Immature natural killer cell (primary cell): Measurements from ENCODE around the gene GALNT8. TPM values are rescaled to one million over a fixed set of nuclear protein-coding genes. Genes with fewer than 3 reads are reported as not detected.

Experiments used
- DNase-seq, 3 donors: peaks; one replicate each; pipeline ENCODE4 v3.0.0; 2022; ENCODE audit warnings: mixed read lengths in 1 of 3
- H3K27ac Mint-ChIP-seq, 6 donors: one replicate each; pipeline ENCODE4 v1.8.0; 2020; ENCODE audit warnings: mixed read lengths in 6 of 6, mild to moderate bottlenecking in 5 of 6, inconsistent platforms in 4 of 6, moderate library complexity in 3 of 6
- H3K27me3 Mint-ChIP-seq, 3 donors: one replicate each; pipeline ENCODE4 v1.8.0; 2020 to 2021; ENCODE audit warnings: low read depth in 3 of 3, mild to moderate bottlenecking in 3 of 3, mixed read lengths in 3 of 3, moderate library complexity in 3 of 3, inconsistent platforms in 1 of 3
- H3K36me3 Mint-ChIP-seq, 3 donors: one replicate each; pipeline ENCODE4 v1.8.0; 2020; ENCODE audit warnings: mixed read lengths in 3 of 3, inconsistent platforms in 2 of 3, mild to moderate bottlenecking in 2 of 3
- H3K4me1 Mint-ChIP-seq, 2 donors: one replicate each; pipeline ENCODE4 v1.8.0; 2020; ENCODE audit warnings: inconsistent platforms in 2 of 2, mild to moderate bottlenecking in 2 of 2, mixed read lengths in 2 of 2, moderate library complexity in 1 of 2
- H3K4me3 Mint-ChIP-seq, 5 donors: one replicate each; pipeline ENCODE4 v1.8.0; 2020; ENCODE audit warnings: mild to moderate bottlenecking in 5 of 5, mixed read lengths in 5 of 5, inconsistent platforms in 3 of 5, moderate library complexity in 3 of 5
- H3K9me3 Mint-ChIP-seq, 6 donors: one replicate each; pipeline ENCODE4 v1.8.0; 2020; ENCODE audit warnings: mild to moderate bottlenecking in 6 of 6, mixed read lengths in 6 of 6, inconsistent platforms in 4 of 6, moderate library complexity in 3 of 6
- polyA plus RNA-seq, 3 donors: library from polyadenylated mRNA; unstranded; fragments of 300-500 nt; fragmentation: Illumina TruSeq; gene quantifications; one replicate each; pipeline ENCODE4 v1.2.3, GENCODE V29; 2021

Gene GALNT8
- polyA plus RNA-seq, 3 donors from 2014 or later: 0.25 to 0.48 TPM; not detected in 1

DNA sequence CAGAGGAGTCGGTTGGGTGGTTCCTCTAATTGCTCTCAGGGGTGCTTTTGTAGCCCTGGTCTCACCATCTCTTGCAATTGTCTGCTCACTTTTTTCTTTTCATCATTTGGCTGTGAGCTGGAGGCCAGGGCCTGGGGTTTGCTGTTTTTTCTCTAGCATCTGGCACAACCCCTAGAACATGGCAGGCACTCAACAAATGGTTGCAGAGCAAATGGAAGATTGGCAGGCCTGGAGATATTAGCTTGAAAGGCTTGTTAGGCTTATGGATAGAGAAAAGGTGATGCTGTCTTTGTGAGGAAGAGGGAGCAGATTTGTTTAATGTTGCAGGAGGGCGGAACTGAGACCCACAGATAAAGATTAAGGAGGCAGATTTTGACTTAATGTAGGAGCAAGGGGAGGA, 47.0 kb downstream of the GALNT8 start:
- no peak for DNase-seq
- Mint-ChIP-seq H3K27ac (no peak overlapping the region), H3K4me1 (peaks cover 0 to 5% of the 10 kb centered on the region in 2 donors), H3K4me3 (no peak overlapping the region), H3K9me3 (no peaks in the 10 kb centered on the region), H3K36me3 (peaks cover 0 to 9% (median 0%) of the 10 kb centered on the region in 3 donors), H3K27me3 (peaks cover 0 to 2% (median 0%) of the 10 kb centered on the region in 3 donors)

GRCh38 chr12:4768341-4768740, 48.1 kb downstream of the GALNT8 start:
- Mint-ChIP-seq H3K9me3 (no peaks in the 10 kb centered on the region), H3K27me3 (peaks cover 0 to 2% (median 0%) of the 10 kb centered on the region in 3 donors), H3K27ac (no peak overlapping the region), H3K4me3 (no peak overlapping the region), H3K36me3 (peaks cover 0 to 9% (median 0%) of the 10 kb centered on the region in 3 donors), H3K4me1 (no peaks in the 10 kb centered on the region)
- DNase-seq: no peak

GRCh38 chr12:4769073-4769472, 48.9 kb downstream of the GALNT8 start:
- Mint-ChIP-seq H3K27ac (no peak overlapping the region), H3K36me3 (peaks cover 0 to 12% (median 0%) of the 10 kb centered on the region in 3 donors), H3K4me3 (no peak overlapping the region), H3K9me3 (no peaks in the 10 kb centered on the region), H3K4me1 (no peaks in the 10 kb centered on the region), H3K27me3 (peaks cover 0 to 2% (median 0%) of the 10 kb centered on the region in 3 donors)
- DNase-seq: no peak

GRCh38 chr12:4771172-4771959, 51.2 kb downstream of the GALNT8 start:
- peaks cover 2 to 3% (median 2%) of the 10 kb centered on the region in 3 donors for H3K27me3 Mint-ChIP-seq
- H3K4me3 Mint-ChIP-seq: no peak overlapping the region
- DNase-seq: no peak
- H3K4me1 Mint-ChIP-seq: no peaks in the 10 kb centered on the region
- peaks cover 0 to 14% (median 0%) of the 10 kb centered on the region in 3 donors for H3K36me3 Mint-ChIP-seq
- H3K27ac Mint-ChIP-seq: no peak overlapping the region
- H3K9me3 Mint-ChIP-seq: no peaks in the 10 kb centered on the region

DNA sequence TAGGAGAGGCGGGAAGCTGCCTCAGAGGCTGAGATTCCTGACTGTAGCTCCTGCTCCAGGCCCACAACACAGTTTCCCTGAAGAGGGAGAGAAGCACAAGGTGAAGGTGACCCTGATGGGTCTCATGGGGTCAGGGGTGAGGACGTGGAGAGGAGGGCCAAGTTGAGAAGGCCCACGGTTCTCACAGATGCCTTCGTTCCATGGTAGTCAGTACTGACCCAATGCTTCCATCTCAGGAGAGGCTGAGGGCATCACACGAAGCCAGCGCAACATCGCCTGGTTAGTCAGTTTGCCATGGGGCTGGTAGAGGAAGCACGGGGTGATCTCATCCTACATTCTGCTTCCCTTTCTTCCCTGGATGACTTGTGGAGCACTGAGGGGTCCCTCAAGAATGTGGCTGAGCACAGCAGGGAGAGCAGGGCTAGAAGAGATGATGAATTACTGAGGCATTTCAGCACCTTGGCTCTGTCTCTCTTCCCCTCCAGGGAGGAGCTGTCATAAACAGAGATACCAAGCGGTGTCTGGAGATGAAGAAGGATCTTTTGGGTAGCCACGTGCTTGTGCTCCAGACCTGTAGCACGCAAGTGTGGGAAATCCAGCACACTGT, 51.9 kb downstream of the GALNT8 start:
- DNase-seq: no peak
- no peak overlapping the region for H3K27ac Mint-ChIP-seq
- no peaks in the 10 kb centered on the region for H3K9me3 Mint-ChIP-seq
- H3K27me3 Mint-ChIP-seq: peaks cover 2 to 3% (median 2%) of the 10 kb centered on the region in 3 donors
- H3K4me1 Mint-ChIP-seq: no peaks in the 10 kb centered on the region
- H3K36me3 Mint-ChIP-seq: peaks cover 0 to 14% (median 0%) of the 10 kb centered on the region in 3 donors
- H3K4me3 Mint-ChIP-seq: no peak overlapping the region

- Mint-ChIP-seq H3K27ac (no peak overlapping the region), H3K9me3 (no peaks in the 10 kb centered on the region), H3K27me3 (peaks cover 2 to 7% (median 5%) of the 10 kb centered on the region in 3 donors), H3K36me3 (peaks cover 0 to 6% (median 0%) of the 10 kb centered on the region in 3 donors), H3K4me3 (no peak overlapping the region), H3K4me1 (no peaks in the 10 kb centered on the region)
- no peak for DNase-seq
Observed at GRCh38 chr12:4775936-4776335, 55.7 kb downstream of the GALNT8 start.

- Mint-ChIP-seq H3K36me3 (peaks cover 0 to 2% (median 0%) of the 10 kb centered on the region in 3 donors), H3K9me3 (peaks cover 0 to 11% (median 1%) of the 10 kb centered on the region in 6 donors), H3K27ac (no peak overlapping the region), H3K27me3 (peaks cover 5 to 10% (median 5%) of the 10 kb centered on the region in 3 donors), H3K4me3 (no peak overlapping the region), H3K4me1 (no peaks in the 10 kb centered on the region)
- no peak for DNase-seq
Observed at GRCh38 chr12:4779749-4780148, 59.5 kb downstream of the GALNT8 start.

DNA sequence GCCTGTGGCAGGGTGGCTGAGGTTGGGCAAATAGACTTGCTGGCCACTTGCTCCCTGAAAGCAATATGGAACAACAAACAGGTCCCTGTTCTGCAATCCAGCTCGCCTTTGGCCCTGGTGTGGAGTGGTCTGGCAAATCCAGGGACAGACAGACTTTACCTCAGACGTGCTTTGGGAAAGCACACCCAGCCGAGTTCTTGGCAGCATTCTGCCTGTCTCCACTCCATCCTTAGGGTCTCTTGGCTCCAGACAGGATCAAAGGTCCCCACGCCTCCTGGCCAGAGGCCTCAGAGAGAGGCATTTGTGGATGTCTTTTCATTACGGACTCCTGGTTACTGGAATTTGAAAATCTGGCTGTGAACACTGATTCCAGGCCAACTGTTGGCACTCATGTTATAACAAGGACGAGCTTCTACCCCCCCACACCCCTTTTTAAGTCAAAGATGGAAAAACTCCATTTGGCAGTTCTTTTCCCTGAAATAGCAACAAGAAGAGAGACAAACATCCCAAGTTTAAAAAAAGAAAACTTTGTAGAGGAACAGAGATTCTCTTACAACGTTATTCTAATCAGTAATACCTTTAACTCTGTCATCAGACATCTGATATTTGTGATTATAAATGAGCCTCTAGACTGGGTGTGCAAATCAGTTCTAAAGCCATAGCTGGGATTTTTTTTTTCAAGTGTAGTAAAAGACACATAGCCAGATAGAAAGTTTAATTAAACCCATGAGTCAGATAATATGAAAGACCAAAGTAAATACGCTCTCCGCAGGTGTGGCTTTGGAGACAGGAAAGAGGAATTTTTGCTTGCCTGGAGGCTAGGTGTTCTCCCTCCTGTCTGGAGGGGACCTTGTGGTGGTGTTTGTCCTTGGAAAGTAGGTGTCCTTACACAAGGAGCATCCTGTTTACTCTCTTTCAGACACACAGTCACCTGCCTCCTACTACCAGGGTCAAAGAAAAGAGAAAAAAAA, 60.7 kb downstream of the GALNT8 start:
- no peak overlapping the region for H3K4me3 Mint-ChIP-seq
- H3K4me1 Mint-ChIP-seq: no peaks in the 10 kb centered on the region
- peaks cover 2 to 12% (median 5%) of the 10 kb centered on the region in 3 donors for H3K27me3 Mint-ChIP-seq
- H3K9me3 Mint-ChIP-seq: peaks cover 0 to 13% (median 2%) of the 10 kb centered on the region in 6 donors
- no peak overlapping the region for H3K27ac Mint-ChIP-seq
- peaks cover 0 to 7% (median 0%) of the 10 kb centered on the region in 3 donors for H3K36me3 Mint-ChIP-seq
- no peak for DNase-seq

DNA sequence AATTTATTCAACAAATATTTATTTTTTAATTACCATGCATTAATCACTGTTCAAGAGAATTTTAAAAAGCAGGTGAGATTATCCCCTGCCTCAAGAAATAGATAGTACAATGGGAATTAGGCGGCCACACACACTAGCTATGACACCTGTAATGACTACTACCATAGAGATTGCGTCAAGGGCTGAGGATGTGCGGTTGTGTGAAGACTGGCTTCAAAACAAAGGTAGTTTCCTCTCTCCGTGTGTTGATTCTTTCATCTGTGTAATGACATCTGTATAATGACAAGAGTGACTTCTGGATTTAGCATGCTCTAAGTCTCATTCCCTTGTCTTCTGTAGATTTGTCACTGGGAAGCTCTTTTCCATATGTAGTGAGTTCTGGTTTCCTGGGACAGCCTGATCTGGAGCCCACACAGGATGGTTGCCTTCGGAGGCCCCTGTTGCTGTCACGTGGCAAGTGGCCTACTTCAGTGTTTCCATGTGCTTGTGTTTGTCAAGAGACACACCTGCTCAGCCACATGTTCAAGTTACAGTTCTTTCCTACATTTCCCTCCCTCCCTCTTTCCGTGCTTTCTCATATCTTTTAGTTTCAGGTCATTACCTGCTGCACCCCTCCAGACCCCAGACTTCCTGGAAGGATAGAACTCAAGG, 64.3 kb downstream of the GALNT8 start:
- no peak for DNase-seq
- Mint-ChIP-seq H3K27ac (no peak overlapping the region), H3K27me3 (peaks cover 2 to 11% (median 5%) of the 10 kb centered on the region in 3 donors), H3K4me3 (no peak overlapping the region), H3K4me1 (no peaks in the 10 kb centered on the region), H3K36me3 (peaks cover 0 to 7% (median 0%) of the 10 kb centered on the region in 3 donors), H3K9me3 (peaks cover 0 to 13% (median 2%) of the 10 kb centered on the region in 6 donors)

- Mint-ChIP-seq H3K4me3 (no peak overlapping the region), H3K36me3 (peaks cover 0 to 7% (median 0%) of the 10 kb centered on the region in 3 donors), H3K4me1 (no peaks in the 10 kb centered on the region), H3K27me3 (peaks cover 2 to 8% (median 3%) of the 10 kb centered on the region in 3 donors), H3K27ac (no peak overlapping the region), H3K9me3 (peaks cover 0 to 13% (median 2%) of the 10 kb centered on the region in 6 donors)
- DNase-seq: no peak
Observed at GRCh38 chr12:4786795-4787194, 66.6 kb downstream of the GALNT8 start.

DNA sequence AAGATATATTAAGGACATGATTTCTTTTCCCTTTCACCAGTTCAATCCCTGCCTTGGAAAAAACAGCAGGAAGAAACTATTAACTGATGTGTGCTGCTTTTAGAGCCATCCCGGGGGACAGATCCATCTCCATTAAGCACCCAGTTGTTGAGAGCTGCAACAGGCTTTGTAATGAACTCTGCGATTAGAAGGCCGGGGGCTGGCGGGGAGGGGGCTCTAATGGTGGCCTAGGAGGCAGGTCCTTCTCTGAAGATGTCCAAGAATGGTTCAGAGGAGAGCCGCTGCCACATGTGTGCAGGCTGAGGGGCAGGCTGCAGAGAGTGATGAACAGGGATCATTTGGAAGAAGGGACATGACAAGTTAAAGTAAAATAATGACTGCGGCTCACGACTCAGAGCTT, 67.8 kb downstream of the GALNT8 start:
- peaks cover 0 to 7% (median 0%) of the 10 kb centered on the region in 3 donors for H3K36me3 Mint-ChIP-seq
- H3K27ac Mint-ChIP-seq: no peak overlapping the region
- peaks cover 0 to 13% (median 2%) of the 10 kb centered on the region in 6 donors for H3K9me3 Mint-ChIP-seq
- no peak for DNase-seq
- no peaks in the 10 kb centered on the region for H3K4me1 Mint-ChIP-seq
- no peak overlapping the region for H3K4me3 Mint-ChIP-seq
- H3K27me3 Mint-ChIP-seq: peaks cover 0 to 7% (median 2%) of the 10 kb centered on the region in 3 donors

DNA sequence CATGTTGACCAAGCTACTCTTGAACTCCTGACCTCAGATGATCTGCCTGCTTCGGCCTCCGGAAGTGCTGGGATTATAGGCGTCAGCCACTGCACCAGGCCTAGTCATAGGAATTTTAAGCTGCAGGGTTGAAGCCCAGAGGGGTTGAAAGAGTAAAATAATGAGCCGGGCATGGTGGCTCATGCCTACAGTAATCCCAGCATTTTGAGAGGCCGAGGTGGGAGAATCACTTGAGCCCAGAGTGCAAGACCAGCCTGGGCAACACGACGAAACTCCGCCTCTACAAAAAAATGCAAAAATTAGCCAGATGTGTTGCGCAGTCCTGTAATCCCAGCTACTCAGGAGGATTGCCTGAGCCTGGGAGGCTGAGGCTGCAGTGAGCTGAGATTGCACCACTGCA, 69.6 kb downstream of the GALNT8 start:
- no peaks in the 10 kb centered on the region for H3K4me1 Mint-ChIP-seq
- H3K27me3 Mint-ChIP-seq: peaks cover 0 to 8% (median 2%) of the 10 kb centered on the region in 3 donors
- no peak overlapping the region for H3K4me3 Mint-ChIP-seq
- peaks cover 0 to 5% (median 0%) of the 10 kb centered on the region in 3 donors for H3K36me3 Mint-ChIP-seq
- no peak overlapping the region for H3K27ac Mint-ChIP-seq
- peaks cover 0 to 2% (median under 1%) of the 10 kb centered on the region in 6 donors for H3K9me3 Mint-ChIP-seq
- DNase-seq: no peak

DNA sequence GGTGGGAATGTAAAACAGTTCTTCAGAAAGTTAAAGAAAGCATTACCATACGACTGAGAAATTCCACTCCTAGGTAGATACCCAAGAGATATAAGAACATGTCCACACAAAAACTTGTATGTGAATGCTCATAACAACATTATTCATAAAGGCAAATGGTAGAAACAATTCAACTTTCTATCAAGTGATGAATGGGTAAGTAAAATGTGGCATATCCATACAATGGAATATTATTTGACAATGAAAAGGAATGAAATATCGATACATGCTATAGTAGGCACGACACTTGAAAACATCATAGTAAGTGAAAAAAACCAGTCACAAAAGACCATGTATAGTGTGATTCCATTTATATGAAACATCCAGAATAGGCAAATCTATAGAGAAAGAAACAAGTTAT, 71.3 kb downstream of the GALNT8 start:
- no peak overlapping the region for H3K27ac Mint-ChIP-seq
- no peaks in the 10 kb centered on the region for H3K36me3 Mint-ChIP-seq
- H3K9me3 Mint-ChIP-seq: no peaks in the 10 kb centered on the region
- H3K27me3 Mint-ChIP-seq: peaks cover 0 to 7% (median 2%) of the 10 kb centered on the region in 3 donors
- H3K4me3 Mint-ChIP-seq: no peak overlapping the region
- DNase-seq: no peak
- no peaks in the 10 kb centered on the region for H3K4me1 Mint-ChIP-seq
